ENCODE results near the gene TMEM74B. TPM values are rescaled to one million over a fixed set of nuclear protein-coding genes. Genes with fewer than 3 reads are reported as not detected.

TMEM74B gene
- total and polyA plus RNA-seq, 10 of the 15 experiments (the other 5 are each of a cell fraction or from before 2014, with no cell fraction given) = 0.07 TPM; not detected in 9

- Histone ChIP-seq H3K79me2 (ENCODE audit: control insufficient read depth, insufficient read depth, low read length) (no peaks in the 10 kb centered on the region), H3K4me2 (ENCODE audit: control insufficient read depth, insufficient read depth) (no peak overlapping the region), H3K36me3 (ENCODE audit: control insufficient read depth in 2 of 2, insufficient read depth in 2 of 2, low read length in 1 of 2) (no peaks in the 10 kb centered on the region), H3K27ac (ENCODE audit: control insufficient read depth, insufficient read depth) (no peak overlapping the region), H3K9ac (ENCODE audit: control insufficient read depth, insufficient read depth, low read length) (no peak overlapping the region), H4K20me1 (ENCODE audit: control insufficient read depth, insufficient read depth) (no peaks in the 10 kb centered on the region), H3K4me3 (no peak overlapping the region), H2AFZ (ENCODE audit: control insufficient read depth, low read depth, low read length) (no peak overlapping the region), H3K9me3 (replicated peaks; ENCODE audit: control insufficient read depth, insufficient read depth, low read length) (no peaks in the 10 kb centered on the region), H3K27me3 (replicated peaks in 1 of 2; ENCODE audit: control insufficient read depth in 2 of 2, insufficient read depth in 2 of 2, low read length in 1 of 2) (no peaks in the 10 kb centered on the region; a peak in 1 of 4 replicates), H3K4me1 (ENCODE audit: control insufficient read depth, insufficient read depth, low read length) (no peaks in the 10 kb centered on the region)
- RAD21 ChIA-PET (ENCODE audit: unreplicated experiment) = no interaction called here
- ATAC-seq (no peak), FAIRE-seq (no peak), DNase-seq (ENCODE audit: low read depth, low spot score) (no peak)
- TF ChIP-seq IRF4 (IDR thresholded peaks at IDR 0.05; ENCODE audit: low read depth, low read length) (no peak), NR2C1 (IDR thresholded peaks at IDR 0.05) (no peak), STAT1 (conservative IDR thresholded peaks at IDR 0.05) (no peak), RFX5 (IDR thresholded peaks at IDR 0.05; ENCODE audit: low read depth, low read length) (no peak), SMC3 (IDR thresholded peaks at IDR 0.05; ENCODE audit: borderline replicate concordance, low read length) (no peak), NFYB (IDR thresholded peaks at IDR 0.05; ENCODE audit: insufficient read depth, low read depth, low read length) (no peak), ZBED1 (IDR thresholded peaks at IDR 0.05; ENCODE audit: borderline replicate concordance) (no peak), SUPT20H (IDR thresholded peaks at IDR 0.05; ENCODE audit: borderline replicate concordance, control insufficient read depth, low read depth, low read length) (no peak), USF2 (IDR thresholded peaks at IDR 0.05; ENCODE audit: borderline replicate concordance, low read depth, low read length) (no peak), CBX5 (IDR thresholded peaks at IDR 0.05; ENCODE audit: low read depth) (no peak), MAX (IDR thresholded peaks at IDR 0.05; ENCODE audit: low read depth, low read length) (no peak), MYC (IDR thresholded peaks at IDR 0.05; ENCODE audit: insufficient read depth, insufficient read length, insufficient replicate concordance, low read length, severe bottlenecking) (no peak)
- TF ChIP-seq, protein P1, sequence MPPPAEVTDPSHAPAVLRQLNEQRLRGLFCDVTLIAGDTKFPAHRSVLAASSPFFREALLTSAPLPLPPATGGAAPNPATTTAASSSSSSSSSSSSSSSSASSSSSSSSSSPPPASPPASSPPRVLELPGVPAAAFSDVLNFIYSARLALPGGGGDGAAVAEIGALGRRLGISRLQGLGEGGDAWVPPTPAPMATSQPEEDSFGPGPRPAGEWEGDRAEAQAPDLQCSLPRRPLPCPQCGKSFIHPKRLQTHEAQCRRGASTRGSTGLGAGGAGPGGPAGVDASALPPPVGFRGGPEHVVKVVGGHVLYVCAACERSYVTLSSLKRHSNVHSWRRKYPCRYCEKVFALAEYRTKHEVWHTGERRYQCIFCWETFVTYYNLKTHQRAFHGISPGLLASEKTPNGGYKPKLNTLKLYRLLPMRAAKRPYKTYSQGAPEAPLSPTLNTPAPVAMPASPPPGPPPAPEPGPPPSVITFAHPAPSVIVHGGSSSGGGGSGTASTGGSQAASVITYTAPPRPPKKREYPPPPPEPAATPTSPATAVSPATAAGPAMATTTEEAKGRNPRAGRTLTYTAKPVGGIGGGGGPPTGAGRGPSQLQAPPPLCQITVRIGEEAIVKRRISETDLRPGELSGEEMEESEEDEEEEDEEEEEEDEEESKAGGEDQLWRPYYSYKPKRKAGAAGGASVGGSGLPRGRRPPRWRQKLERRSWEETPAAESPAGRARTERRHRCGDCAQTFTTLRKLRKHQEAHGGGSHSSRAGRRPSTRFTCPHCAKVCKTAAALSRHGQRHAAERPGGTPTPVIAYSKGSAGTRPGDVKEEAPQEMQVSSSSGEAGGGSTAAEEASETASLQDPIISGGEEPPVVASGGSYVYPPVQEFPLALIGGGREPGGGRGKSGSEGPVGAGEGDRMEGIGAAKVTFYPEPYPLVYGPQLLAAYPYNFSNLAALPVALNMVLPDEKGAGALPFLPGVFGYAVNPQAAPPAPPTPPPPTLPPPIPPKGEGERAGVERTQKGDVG (CRISPR knock-in tag; IDR thresholded peaks at IDR 0.05) = no peak
- TF ChIP-seq, protein P2, sequence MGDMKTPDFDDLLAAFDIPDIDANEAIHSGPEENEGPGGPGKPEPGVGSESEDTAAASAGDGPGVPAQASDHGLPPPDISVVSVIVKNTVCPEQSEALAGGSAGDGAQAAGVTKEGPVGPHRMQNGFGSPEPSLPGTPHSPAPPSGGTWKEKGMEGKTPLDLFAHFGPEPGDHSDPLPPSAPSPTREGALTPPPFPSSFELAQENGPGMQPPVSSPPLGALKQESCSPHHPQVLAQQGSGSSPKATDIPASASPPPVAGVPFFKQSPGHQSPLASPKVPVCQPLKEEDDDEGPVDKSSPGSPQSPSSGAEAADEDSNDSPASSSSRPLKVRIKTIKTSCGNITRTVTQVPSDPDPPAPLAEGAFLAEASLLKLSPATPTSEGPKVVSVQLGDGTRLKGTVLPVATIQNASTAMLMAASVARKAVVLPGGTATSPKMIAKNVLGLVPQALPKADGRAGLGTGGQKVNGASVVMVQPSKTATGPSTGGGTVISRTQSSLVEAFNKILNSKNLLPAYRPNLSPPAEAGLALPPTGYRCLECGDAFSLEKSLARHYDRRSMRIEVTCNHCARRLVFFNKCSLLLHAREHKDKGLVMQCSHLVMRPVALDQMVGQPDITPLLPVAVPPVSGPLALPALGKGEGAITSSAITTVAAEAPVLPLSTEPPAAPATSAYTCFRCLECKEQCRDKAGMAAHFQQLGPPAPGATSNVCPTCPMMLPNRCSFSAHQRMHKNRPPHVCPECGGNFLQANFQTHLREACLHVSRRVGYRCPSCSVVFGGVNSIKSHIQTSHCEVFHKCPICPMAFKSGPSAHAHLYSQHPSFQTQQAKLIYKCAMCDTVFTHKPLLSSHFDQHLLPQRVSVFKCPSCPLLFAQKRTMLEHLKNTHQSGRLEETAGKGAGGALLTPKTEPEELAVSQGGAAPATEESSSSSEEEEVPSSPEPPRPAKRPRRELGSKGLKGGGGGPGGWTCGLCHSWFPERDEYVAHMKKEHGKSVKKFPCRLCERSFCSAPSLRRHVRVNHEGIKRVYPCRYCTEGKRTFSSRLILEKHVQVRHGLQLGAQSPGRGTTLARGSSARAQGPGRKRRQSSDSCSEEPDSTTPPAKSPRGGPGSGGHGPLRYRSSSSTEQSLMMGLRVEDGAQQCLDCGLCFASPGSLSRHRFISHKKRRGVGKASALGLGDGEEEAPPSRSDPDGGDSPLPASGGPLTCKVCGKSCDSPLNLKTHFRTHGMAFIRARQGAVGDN (IDR thresholded peaks at IDR 0.05) = no peak
- TF ChIP-seq, protein P3, sequence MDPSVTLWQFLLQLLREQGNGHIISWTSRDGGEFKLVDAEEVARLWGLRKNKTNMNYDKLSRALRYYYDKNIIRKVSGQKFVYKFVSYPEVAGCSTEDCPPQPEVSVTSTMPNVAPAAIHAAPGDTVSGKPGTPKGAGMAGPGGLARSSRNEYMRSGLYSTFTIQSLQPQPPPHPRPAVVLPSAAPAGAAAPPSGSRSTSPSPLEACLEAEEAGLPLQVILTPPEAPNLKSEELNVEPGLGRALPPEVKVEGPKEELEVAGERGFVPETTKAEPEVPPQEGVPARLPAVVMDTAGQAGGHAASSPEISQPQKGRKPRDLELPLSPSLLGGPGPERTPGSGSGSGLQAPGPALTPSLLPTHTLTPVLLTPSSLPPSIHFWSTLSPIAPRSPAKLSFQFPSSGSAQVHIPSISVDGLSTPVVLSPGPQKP (IDR thresholded peaks at IDR 0.05; ENCODE audit: low read depth, low read length) = no peak
- intact Hi-C loops (cut with micrococcal nuclease; ENCODE audit: unreplicated experiment) = no loop called here
- POLR2A ChIA-PET = no interaction called here
- SMC1A ChIA-PET (ENCODE audit: uncharacterized antibody, unreplicated experiment) = no interaction called here
- 8% methylated on average over 5 of the region's 5 CpGs for WGBS (ENCODE audit: insufficient coverage, insufficient replicate concordance, low lambda C conversion rate, missing lambda C conversion rate)
- CTCF ChIA-PET = no interaction called here
- in situ Hi-C loops (cut with MboI) = no loop called here
- no TSS peak for BruUV-seq (replicated peaks)
Observed at GRCh38 chr20:1204113-1204512, 19.3 kb upstream of the TMEM74B start.

Data from GM12878 (cell line).